H9 (cell line): ENCODE data around the gene SYNPO. TPM values are rescaled to one million over a fixed set of nuclear protein-coding genes. Genes with fewer than 3 reads are reported as not detected.

Experiments
- DNase-seq: peaks from one replicate; pipeline ENCODE4 v3.0.0-alpha.2; 2017
- H2AFZ ChIP-seq: one replicate; pipeline ENCODE4 v1.6.1; 2013; ENCODE audit warnings: mild to moderate bottlenecking, low read length, control low read depth, moderate library complexity
- H2AK5ac ChIP-seq: 2 replicates; pipeline ENCODE4 v1.6.1; 2013; ENCODE audit warnings: low read length, control low read depth, mixed read lengths; ENCODE audit not compliant: insufficient read length
- H2BK120ac ChIP-seq: one replicate; pipeline ENCODE4 v1.6.1; 2013; ENCODE audit warnings: low read depth, mild to moderate bottlenecking, low read length, control low read depth, inconsistent platforms; ENCODE audit not compliant: poor library complexity, severe bottlenecking
- H2BK12ac ChIP-seq: 2 replicates; pipeline ENCODE4 v1.6.1; 2013; ENCODE audit warnings: low read length, control low read depth, mixed read lengths, low read depth; ENCODE audit not compliant: insufficient read length
- H2BK15ac ChIP-seq: 2 replicates; pipeline ENCODE4 v1.6.1; 2013; ENCODE audit warnings: low read depth, low read length, control low read depth
- H2BK20ac ChIP-seq: one replicate; pipeline ENCODE4 v1.6.1; 2013; ENCODE audit warnings: low read depth, mild to moderate bottlenecking, low read length, control low read depth, inconsistent platforms; ENCODE audit not compliant: poor library complexity, severe bottlenecking
- H2BK5ac ChIP-seq: 2 replicates; pipeline ENCODE4 v1.6.1; 2013; ENCODE audit warnings: low read length, control low read depth, mixed read lengths; ENCODE audit not compliant: insufficient read length
- H3K14ac ChIP-seq: 2 replicates; pipeline ENCODE4 v1.6.1; 2013; ENCODE audit warnings: low read length, control low read depth; ENCODE audit not compliant: insufficient read depth
- H3K18ac ChIP-seq: 2 replicates; pipeline ENCODE4 v1.6.1; 2013; ENCODE audit warnings: low read depth, mild to moderate bottlenecking, mixed read lengths, low read length, control low read depth; ENCODE audit not compliant: insufficient read length
- H3K23ac ChIP-seq: 2 replicates; pipeline ENCODE4 v1.6.1; 2013; ENCODE audit warnings: low read length, control low read depth, mixed read lengths, low read depth; ENCODE audit not compliant: insufficient read length
- H3K23me2 ChIP-seq: 2 replicates; pipeline ENCODE4 v1.6.1; 2013; ENCODE audit warnings: low read depth, mild to moderate bottlenecking, mixed read lengths, low read length, control low read depth; ENCODE audit not compliant: insufficient read length, poor library complexity, severe bottlenecking
- H3K27ac ChIP-seq: 2 replicates; pipeline ENCODE4 v1.5.1; 2013; ENCODE audit warnings: low read length, control low read depth, mixed read lengths, low read depth; ENCODE audit not compliant: insufficient read length
- H3K27me3 ChIP-seq: 2 replicates; pipeline ENCODE4 v1.6.1; 2013; ENCODE audit warnings: low read length, control low read depth, inconsistent platforms; ENCODE audit not compliant: insufficient read depth
- H3K4ac ChIP-seq: 2 replicates; pipeline ENCODE4 v1.6.1; 2013; ENCODE audit warnings: low read depth, mild to moderate bottlenecking, control low read depth, inconsistent platforms, low read length, moderate library complexity
- H3K4me1 ChIP-seq: 2 replicates; pipeline ENCODE4 v1.6.1; 2013; ENCODE audit warnings: low read length, control low read depth, inconsistent platforms; ENCODE audit not compliant: insufficient read depth
- H3K4me2 ChIP-seq: 2 replicates; pipeline ENCODE4 v1.6.1; 2013; ENCODE audit warnings: low read length, control low read depth, mixed read lengths; ENCODE audit not compliant: insufficient read length, insufficient read depth
- H3K56ac ChIP-seq: 2 replicates; pipeline ENCODE4 v1.6.1; 2013; ENCODE audit warnings: low read depth, mild to moderate bottlenecking, mixed read lengths, low read length, control low read depth; ENCODE audit not compliant: insufficient read length
- H3K79me1 ChIP-seq: 2 replicates; pipeline ENCODE4 v1.6.1; 2013; ENCODE audit warnings: low read depth, mild to moderate bottlenecking, moderate library complexity, low read length, control low read depth, inconsistent platforms; ENCODE audit not compliant: insufficient read depth, poor library complexity, severe bottlenecking
- H3K79me2 ChIP-seq: 2 replicates; pipeline ENCODE4 v1.6.1; 2013; ENCODE audit warnings: low read length, control low read depth, inconsistent platforms; ENCODE audit not compliant: insufficient read depth
- H3K9ac ChIP-seq: 2 replicates; pipeline ENCODE4 v1.6.1; 2013; ENCODE audit warnings: low read length, control low read depth, mixed read lengths; ENCODE audit not compliant: insufficient read length; ENCODE audit errors: extremely low read depth
- H3K9me3 ChIP-seq: one replicate; pipeline ENCODE4 v1.6.1; 2013; ENCODE audit warnings: low read depth, low read length, inconsistent platforms; ENCODE audit not compliant: control insufficient read depth
- H3T11ph ChIP-seq: one replicate; pipeline ENCODE4 v1.6.1; 2013; ENCODE audit warnings: mild to moderate bottlenecking, low read length, control low read depth, inconsistent platforms
- H4K20me1 ChIP-seq: one replicate; pipeline ENCODE4 v1.6.1; 2013; ENCODE audit not compliant: control insufficient read depth, insufficient read length, insufficient read depth
- H4K5ac ChIP-seq: 2 replicates; pipeline ENCODE4 v1.6.1; 2013; ENCODE audit warnings: low read depth, mild to moderate bottlenecking, mixed read lengths, low read length, control low read depth; ENCODE audit not compliant: insufficient read length
- H4K8ac ChIP-seq: replicated peaks from 2 replicates; pipeline ENCODE4 v1.6.1; 2013; ENCODE audit warnings: low read length, control low read depth, mixed read lengths, low read depth; ENCODE audit not compliant: insufficient read length
- H4K91ac ChIP-seq: 2 replicates; pipeline ENCODE4 v1.6.1; 2013; ENCODE audit warnings: low read depth, mild to moderate bottlenecking, moderate library complexity, mixed read lengths, low read length, control low read depth; ENCODE audit not compliant: insufficient read length
- H3K27ac Mint-ChIP-seq, 3 experiments: 2 replicates in 2 of 3; 3 replicates in 1 of 3; pipeline ENCODE4 v1.8.0; 2020 to 2021; ENCODE audit warnings: mixed read lengths in 3 of 3, mild to moderate bottlenecking in 1 of 3, moderate library complexity in 1 of 3
- H3K27me3 Mint-ChIP-seq: 2 replicates; pipeline ENCODE4 v1.8.0; 2021; ENCODE audit warnings: low read depth, mild to moderate bottlenecking, moderate library complexity, mixed read lengths
- H3K36me3 Mint-ChIP-seq, 3 experiments: 2 replicates in 2 of 3; 3 replicates in 1 of 3; pipeline ENCODE4 v1.8.0; 2020 to 2021; ENCODE audit warnings: low read depth in 3 of 3, mixed read lengths in 3 of 3; ENCODE audit not compliant: insufficient read depth in 1 of 3
- H3K4me1 Mint-ChIP-seq, 2 experiments: 2 replicates each; pipeline ENCODE4 v1.8.0; 2020; ENCODE audit warnings: mixed read lengths in 2 of 2
- H3K4me3 Mint-ChIP-seq, 2 experiments: 2 replicates in 1 of 2; 3 replicates in 1 of 2; pipeline ENCODE4 v1.8.0; 2020 to 2021; ENCODE audit warnings: mild to moderate bottlenecking in 2 of 2, mixed read lengths in 2 of 2, moderate library complexity in 1 of 2
- H3K9me3 Mint-ChIP-seq, 2 experiments: 2 replicates in 1 of 2; 3 replicates in 1 of 2; pipeline ENCODE4 v1.8.0; 2020; ENCODE audit warnings: mild to moderate bottlenecking in 2 of 2, mixed read lengths in 2 of 2, moderate library complexity in 1 of 2
- WGBS: extraction: QIAGEN DNeasy Blood & Tissue Kit; methylation state at CpG from one replicate; pipeline ENCODE4 v1.1.7; 2013; ENCODE audit warnings: missing lambda C conversion rate, low lambda C conversion rate, mixed read lengths; ENCODE audit not compliant: insufficient read length; ENCODE audit errors: extremely low coverage; 5-methylcytosine and 5-hydroxymethylcytosine counted together
- total RNA-seq: library from RNA; stranded (reverse); gene quantifications from 2 replicates; pipeline ENCODE4 v1.2.1, GENCODE V29; 2021
- TF ChIP-seq, protein P1 (sequence below): fragments of 200-600 bp; sonication (generic); conservative IDR thresholded peaks from 3 replicates; pipeline ENCODE4 v1.8.0; 2021; ENCODE audit warnings: antibody characterized with exemption, mild to moderate bottlenecking

Gene SYNPO
- total RNA-seq, 1 experiment from 2014 or later: 1.7 TPM

DNA sequence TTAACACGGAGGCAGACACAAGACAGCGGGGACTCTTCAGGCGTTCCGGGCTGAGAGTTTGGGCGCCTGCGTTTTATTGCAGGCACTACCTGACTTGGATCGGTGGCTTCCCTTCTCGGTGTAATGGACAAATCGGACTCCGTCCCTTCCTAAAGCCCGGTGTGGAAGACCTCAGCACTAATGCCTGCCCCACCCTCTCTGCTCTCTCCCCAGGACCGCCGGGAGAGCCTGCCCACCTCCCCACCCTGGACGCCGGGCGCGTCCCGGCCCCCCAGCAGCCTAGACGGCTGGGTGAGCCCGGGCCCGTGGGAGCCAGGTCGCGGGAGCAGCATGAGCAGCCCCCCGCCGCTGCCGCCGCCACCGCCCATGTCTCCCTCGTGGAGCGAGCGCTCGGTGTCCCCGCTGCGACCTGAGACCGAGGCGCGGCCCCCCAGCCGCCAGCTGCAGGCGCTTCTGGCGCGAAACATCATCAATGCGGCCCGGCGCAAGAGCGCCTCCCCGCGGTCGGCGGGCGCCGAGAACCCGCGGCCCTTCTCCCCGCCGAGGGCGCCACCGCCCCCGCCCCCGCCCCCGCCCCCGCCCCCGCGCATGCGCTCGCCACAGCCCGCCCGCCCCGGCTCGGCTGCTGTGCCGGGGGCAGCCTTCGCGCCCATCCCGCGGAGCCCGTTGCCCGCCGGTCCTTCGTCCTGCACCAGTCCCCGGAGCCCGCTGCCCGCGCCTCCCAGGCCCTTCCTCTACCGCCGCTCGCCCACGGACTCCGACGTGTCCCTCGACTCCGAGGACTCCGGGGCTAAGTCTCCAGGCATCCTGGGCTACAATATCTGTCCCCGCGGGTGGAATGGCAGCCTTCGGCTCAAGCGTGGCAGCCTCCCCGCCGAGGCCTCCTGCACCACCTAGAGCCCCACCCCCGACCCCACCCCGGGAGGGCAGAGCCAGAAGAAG is 16.0 kb downstream of the SYNPO start:
- Histone ChIP-seq H3K23me2 (peaks cover 4% of the 10 kb centered on the region), H3K9me3 (no peaks in the 10 kb centered on the region), H4K91ac (no peak overlapping the region), H3K9ac (peak overlapping the region; percentile 78), H2BK12ac (no peak overlapping the region), H2BK15ac (no peak overlapping the region), H3K14ac (peak overlapping the region; percentile 91), H3K4ac (no peak overlapping the region), H2BK20ac (no peak overlapping the region), H4K5ac (no peak overlapping the region), H3K56ac (no peak overlapping the region), H3K18ac (peak overlapping the region; percentile 65), H3K79me2 (no peaks in the 10 kb centered on the region), H3K79me1 (no peaks in the 10 kb centered on the region), H3K4me1 (no peaks in the 10 kb centered on the region), H2BK120ac (no peak overlapping the region), H3K4me2 (peak overlapping the region; percentile 79), H2AK5ac (no peak overlapping the region), H4K20me1 (no peaks in the 10 kb centered on the region), H2AFZ (peak overlapping the region; percentile 58), H3K27me3 (no peaks in the 10 kb centered on the region; the same call in 1 of the 2 replicates), H3K27ac (no peak overlapping the region), H3T11ph (no peak overlapping the region), H3K23ac (no peak overlapping the region), H2BK5ac (no peak overlapping the region), H4K8ac (no peak overlapping the region)
- WGBS: no CpG with 5 or more reads among the region's 99 CpGs
- no peaks in the 10 kb centered on the region; a peak in 1 of 7 replicates for H3K36me3 Mint-ChIP-seq
- TF ChIP-seq, protein P1, sequence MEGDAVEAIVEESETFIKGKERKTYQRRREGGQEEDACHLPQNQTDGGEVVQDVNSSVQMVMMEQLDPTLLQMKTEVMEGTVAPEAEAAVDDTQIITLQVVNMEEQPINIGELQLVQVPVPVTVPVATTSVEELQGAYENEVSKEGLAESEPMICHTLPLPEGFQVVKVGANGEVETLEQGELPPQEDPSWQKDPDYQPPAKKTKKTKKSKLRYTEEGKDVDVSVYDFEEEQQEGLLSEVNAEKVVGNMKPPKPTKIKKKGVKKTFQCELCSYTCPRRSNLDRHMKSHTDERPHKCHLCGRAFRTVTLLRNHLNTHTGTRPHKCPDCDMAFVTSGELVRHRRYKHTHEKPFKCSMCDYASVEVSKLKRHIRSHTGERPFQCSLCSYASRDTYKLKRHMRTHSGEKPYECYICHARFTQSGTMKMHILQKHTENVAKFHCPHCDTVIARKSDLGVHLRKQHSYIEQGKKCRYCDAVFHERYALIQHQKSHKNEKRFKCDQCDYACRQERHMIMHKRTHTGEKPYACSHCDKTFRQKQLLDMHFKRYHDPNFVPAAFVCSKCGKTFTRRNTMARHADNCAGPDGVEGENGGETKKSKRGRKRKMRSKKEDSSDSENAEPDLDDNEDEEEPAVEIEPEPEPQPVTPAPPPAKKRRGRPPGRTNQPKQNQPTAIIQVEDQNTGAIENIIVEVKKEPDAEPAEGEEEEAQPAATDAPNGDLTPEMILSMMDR: peak; percentile 78
- H3K27ac Mint-ChIP-seq: peak overlapping the region in 1 of 3 experiments; percentile 67; a peak in 2 of 7 replicates
- H3K4me3 Mint-ChIP-seq: peak overlapping the region; percentile 72 to 82
- DNase-seq: peak; percentile 86
- no peaks in the 10 kb centered on the region for H3K9me3 Mint-ChIP-seq
- peaks cover 23% of the 10 kb centered on the region for H3K27me3 Mint-ChIP-seq
- H3K4me1 Mint-ChIP-seq: peaks cover 30 to 51% of the 10 kb centered on the region in 2 experiments
